HEK293 (cell line): Measurements from ENCODE around the gene EMD.
A peak's percentile ranks its signal among the peaks of the same experiment; 100 is the strongest.

ENCODE experiments used
- CTCF ChIA-PET: fragments of 350-600 bp; formaldehyde crosslinking; extraction: SDS; loops from one replicate; lab custom pipeline; 2021; ENCODE audit warnings: antibody characterized with exemption; lab: Yijun Ruan, JAX
- POLR2A ChIA-PET: fragments of 300-600 bp; formaldehyde crosslinking; extraction: SDS; loops from one replicate; lab custom pipeline; 2020; ENCODE audit warnings: antibody characterized with exemption, inconsistent platforms; lab: Yijun Ruan, JAX
- H3K27ac ChIP-seq: fragments of 200-500 bp; sonication (Bioruptor generic); 2 replicates; pipeline ENCODE4 v1.5.1; 2014; ENCODE audit warnings: low read depth, low read length, control low read depth, inconsistent platforms; ENCODE audit errors: extremely low read depth
- H3K36me3 ChIP-seq, 2 experiments: fragments of 200-500 bp in 1 of 2; sonication (Bioruptor generic) in 1 of 2; 1 replicate in 1 of 2; 2 replicates in 1 of 2; pipeline ENCODE4 v1.5.1; 2014 to 2017; ENCODE audit warnings: inconsistent platforms in 2 of 2, low read length in 2 of 2; ENCODE audit not compliant: control insufficient read depth in 2 of 2, insufficient read depth in 1 of 2
- H3K4me1 ChIP-seq: fragments of 200-500 bp; sonication (Bioruptor generic); 2 replicates; pipeline ENCODE4 v1.5.1; 2014; ENCODE audit warnings: mild to moderate bottlenecking, low read length, inconsistent platforms; ENCODE audit not compliant: control insufficient read depth, insufficient read depth
- H3K4me3 ChIP-seq: 2 replicates; pipeline ENCODE4 v1.5.1; 2011; ENCODE audit warnings: low read depth, mild to moderate bottlenecking, control low read depth, low read length, moderate library complexity
- H3K9me3 ChIP-seq: fragments of 200-500 bp; sonication (Bioruptor generic); 2 replicates; pipeline ENCODE4 v1.5.1; 2014; ENCODE audit warnings: low read depth, low read length, inconsistent platforms; ENCODE audit not compliant: control insufficient read depth, insufficient read depth
- KLF17 ChIP-seq: fragments of 450-650 bp; formaldehyde crosslinking; IDR thresholded peaks from 2 replicates; pipeline ENCODE4 v1.5.1; 2016; ENCODE audit warnings: missing biosample characterization, missing genetic modification characterization
- KLF8 ChIP-seq: fragments of 450-650 bp; formaldehyde crosslinking; IDR thresholded peaks from 2 replicates; pipeline ENCODE4 v1.5.1; 2016; ENCODE audit warnings: missing biosample characterization, missing genetic modification characterization
- OSR2 ChIP-seq: fragments of 450-650 bp; formaldehyde crosslinking; IDR thresholded peaks from 2 replicates; pipeline ENCODE4 v1.5.1; 2016; ENCODE audit warnings: missing biosample characterization, missing genetic modification characterization
- PRDM4 ChIP-seq: fragments of 450-650 bp; formaldehyde crosslinking; IDR thresholded peaks from 2 replicates; pipeline ENCODE4 v1.5.1; 2017; ENCODE audit warnings: missing biosample characterization, missing genetic modification characterization
- RBAK ChIP-seq: fragments of 450-650 bp; formaldehyde crosslinking; IDR thresholded peaks from 2 replicates; pipeline ENCODE4 v1.5.1; 2016; ENCODE audit warnings: missing biosample characterization, missing genetic modification characterization
- REPIN1 ChIP-seq: fragments of 450-650 bp; formaldehyde crosslinking; IDR thresholded peaks from 2 replicates; pipeline ENCODE4 v1.5.1; 2017; ENCODE audit warnings: missing biosample characterization, missing genetic modification characterization, low read depth
- SCRT1 ChIP-seq: fragments of 450-650 bp; formaldehyde crosslinking; IDR thresholded peaks from 2 replicates; pipeline ENCODE4 v1.5.1; 2016; ENCODE audit warnings: missing biosample characterization, missing genetic modification characterization, borderline replicate concordance
- WT1 ChIP-seq: fragments of 450-650 bp; formaldehyde crosslinking; IDR thresholded peaks from 2 replicates; pipeline ENCODE4 v1.5.1; 2016; ENCODE audit warnings: missing biosample characterization, missing genetic modification characterization
- ZBTB17 ChIP-seq: fragments of 450-650 bp; formaldehyde crosslinking; IDR thresholded peaks from 2 replicates; pipeline ENCODE4 v1.5.1; 2016; ENCODE audit warnings: missing biosample characterization, missing genetic modification characterization
- ZBTB26 ChIP-seq: fragments of 450-650 bp; formaldehyde crosslinking; optimal IDR thresholded peaks from 2 replicates; pipeline ENCODE3; 2016; ENCODE audit warnings: missing biosample characterization, mild to moderate bottlenecking, missing genetic modification characterization
- ZBTB8A ChIP-seq: fragments of 450-650 bp; formaldehyde crosslinking; IDR thresholded peaks from 2 replicates; pipeline ENCODE4 v1.5.1; 2016; ENCODE audit warnings: missing biosample characterization, missing genetic modification characterization
- ZEB2 ChIP-seq: fragments of 450-650 bp; formaldehyde crosslinking; IDR thresholded peaks from 2 replicates; pipeline ENCODE4 v1.5.1; 2016; ENCODE audit warnings: missing biosample characterization, missing genetic modification characterization
- ZFHX2 ChIP-seq: fragments of 450-650 bp; formaldehyde crosslinking; conservative IDR thresholded peaks from 2 replicates; pipeline ENCODE4 v1.5.1; 2016; ENCODE audit warnings: missing biosample characterization, missing genetic modification characterization
- ZFP37 ChIP-seq: fragments of 450-650 bp; formaldehyde crosslinking; IDR thresholded peaks from 2 replicates; pipeline ENCODE4 v1.5.1; 2016; ENCODE audit warnings: missing biosample characterization, missing genetic modification characterization
- ZFP69B ChIP-seq: fragments of 450-650 bp; formaldehyde crosslinking; IDR thresholded peaks from 2 replicates; pipeline ENCODE4 v1.5.1; 2016; ENCODE audit warnings: missing biosample characterization, missing genetic modification characterization
- ZNF140 ChIP-seq: fragments of 450-650 bp; formaldehyde crosslinking; IDR thresholded peaks from 2 replicates; pipeline ENCODE4 v1.5.1; 2016; ENCODE audit warnings: missing biosample characterization, missing genetic modification characterization
- ZNF324 ChIP-seq: fragments of 450-650 bp; formaldehyde crosslinking; IDR thresholded peaks from 2 replicates; pipeline ENCODE4 v1.5.1; 2016; ENCODE audit warnings: missing biosample characterization, missing genetic modification characterization
- ZNF335 ChIP-seq: fragments of 450-650 bp; formaldehyde crosslinking; conservative IDR thresholded peaks from 2 replicates; pipeline ENCODE4 v1.5.1; 2016; ENCODE audit warnings: missing biosample characterization, missing genetic modification characterization
- ZNF366 ChIP-seq: fragments of 450-650 bp; formaldehyde crosslinking; conservative IDR thresholded peaks from 2 replicates; pipeline ENCODE4 v1.5.1; 2016; ENCODE audit warnings: missing biosample characterization, missing genetic modification characterization
- ZNF426 ChIP-seq: fragments of 450-650 bp; formaldehyde crosslinking; IDR thresholded peaks from 2 replicates; pipeline ENCODE4 v1.5.1; 2017; ENCODE audit warnings: missing biosample characterization, missing genetic modification characterization, mild to moderate bottlenecking, inconsistent platforms, moderate library complexity
- ZNF449 ChIP-seq: fragments of 450-650 bp; formaldehyde crosslinking; IDR thresholded peaks from 2 replicates; pipeline ENCODE4 v1.5.1; 2017; ENCODE audit warnings: missing biosample characterization, mild to moderate bottlenecking, missing genetic modification characterization, moderate library complexity
- ZNF473 ChIP-seq: fragments of 450-650 bp; formaldehyde crosslinking; IDR thresholded peaks from 2 replicates; pipeline ENCODE4 v1.5.1; 2017; ENCODE audit warnings: missing biosample characterization, missing genetic modification characterization
- ZNF488 ChIP-seq: fragments of 450-650 bp; formaldehyde crosslinking; IDR thresholded peaks from 2 replicates; pipeline ENCODE4 v1.5.1; 2016; ENCODE audit warnings: missing biosample characterization, missing genetic modification characterization
- ZNF561 ChIP-seq: fragments of 450-650 bp; IDR thresholded peaks from 2 replicates; pipeline ENCODE4 v1.5.1; 2018; ENCODE audit warnings: missing biosample characterization, missing genetic modification characterization, borderline replicate concordance
- ZNF596 ChIP-seq: fragments of 450-650 bp; IDR thresholded peaks from 2 replicates; pipeline ENCODE4 v1.5.0; 2018; ENCODE audit warnings: missing biosample characterization, mild to moderate bottlenecking, missing genetic modification characterization, moderate library complexity
- ZNF610 ChIP-seq: fragments of 450-650 bp; formaldehyde crosslinking; IDR thresholded peaks from 2 replicates; pipeline ENCODE4 v1.5.1; 2016; ENCODE audit warnings: missing biosample characterization, missing genetic modification characterization, borderline replicate concordance
- ZNF654 ChIP-seq: fragments of 450-650 bp; formaldehyde crosslinking; IDR thresholded peaks from 2 replicates; pipeline ENCODE4 v1.5.1; 2016; ENCODE audit warnings: low read depth, missing biosample characterization, missing genetic modification characterization
- ZNF707 ChIP-seq: fragments of 450-650 bp; formaldehyde crosslinking; IDR thresholded peaks from 2 replicates; pipeline ENCODE4 v1.5.1; 2016; ENCODE audit warnings: missing biosample characterization, missing genetic modification characterization
- ZSCAN30 ChIP-seq: fragments of 450-650 bp; IDR thresholded peaks from 2 replicates; pipeline ENCODE4 v1.5.1; 2018; ENCODE audit warnings: missing biosample characterization, mild to moderate bottlenecking, missing genetic modification characterization, moderate library complexity

EMD gene

GRCh38 chrX:154397888-154398667 is 19.0 kb downstream of the EMD start, which contains the start of gene RPL10:
TSS of gene RPL10 (plus strand) at chrX:154398377. CDS start at chrX:154398520, 143 bp downstream.
- ChIA-PET CTCF (interaction anchor here (0.5 to 1.9 kb wide), 12 partner anchors 10 to 134 kb away, joined by 3 to 8 read pairs (median 4); no protein-coding TSS in a partner anchor), POLR2A (interaction anchor here (0.7 to 6.5 kb wide), 14 partner anchors 9 to 135 kb away, joined by 3 to 57 read pairs (median 6); partner anchors contain the start of genes DNASE1L1, EMD, FLNA and SLC10A3)
- H3K27ac ChIP-seq, result peak within 1 kb of the TSS; percentile 84
- H3K9me3 ChIP-seq, result no peaks in the 10 kb centered on the region
- peak within 1 kb of the TSS; percentile 66 for H3K4me3 ChIP-seq
- H3K4me1 ChIP-seq, result no peaks in the 10 kb centered on the region
- H3K36me3 ChIP-seq, result peaks cover 0 to 39% of the 10 kb centered on the region in 2 experiments; a peak in 1 of 3 replicates
- TF ChIP-seq PRDM4 (tag by site-specific recombination), result no peak
- TF ChIP-seq ZNF426, result no peak
- TF ChIP-seq KLF8, result peak; percentile 47
- peak; percentile 72; the same call in 1 of the 2 replicates for TF ChIP-seq ZNF324 (tag by site-specific recombination)
- TF ChIP-seq ZNF488 (tag by site-specific recombination), result no peak
- peak; percentile 82; the same call in 1 of the 2 replicates for TF ChIP-seq REPIN1 (tag by site-specific recombination)
- peak; percentile 64 for TF ChIP-seq ZBTB17 (tag by site-specific recombination)
- TF ChIP-seq ZBTB26 (tag by site-specific recombination), result peak; percentile 55
- peak; percentile 71; the same call in 1 of the 2 replicates for TF ChIP-seq KLF17 (tag by site-specific recombination)
- TF ChIP-seq ZNF654 (tag by site-specific recombination), result no peak
- peak; percentile 48 for TF ChIP-seq ZFP37 (tag by site-specific recombination)
- no peak; the same call in 1 of the 2 replicates for TF ChIP-seq ZNF561 (tag by site-specific recombination)
- TF ChIP-seq SCRT1, result no peak
- TF ChIP-seq ZFHX2, result peak; percentile 63
- no peak for TF ChIP-seq ZNF140 (tag by site-specific recombination)
- no peak for TF ChIP-seq ZNF596 (tag by site-specific recombination)
- TF ChIP-seq ZNF473 (tag by site-specific recombination), result no peak
- peak; percentile 12; the same call in 1 of the 2 replicates for TF ChIP-seq ZEB2 (tag by site-specific recombination)
- TF ChIP-seq WT1 (tag by site-specific recombination), result 0 out of 2 replicates have a peak, but pooled peaks have one; percentile 6
- 0 out of 2 replicates have a peak, but pooled peaks have one; percentile 32 for TF ChIP-seq ZNF449 (tag by site-specific recombination)
- TF ChIP-seq OSR2, result no peak
- peak; percentile 31; the same call in 1 of the 2 replicates for TF ChIP-seq ZNF366 (tag by site-specific recombination)
- no peak for TF ChIP-seq ZSCAN30 (tag by site-specific recombination)
- TF ChIP-seq ZNF610, result peak; percentile 65; the same call in 1 of the 2 replicates
- no peak for TF ChIP-seq ZFP69B (tag by site-specific recombination)
- peak; percentile 84 for TF ChIP-seq ZNF335 (tag by site-specific recombination)
- TF ChIP-seq RBAK (tag by site-specific recombination), result no peak
- no peak for TF ChIP-seq ZNF707 (tag by site-specific recombination)
- TF ChIP-seq ZBTB8A, result peak; percentile 90
